Mammary epithelial cell (primary cell): Measurements from ENCODE around the gene OGG1.
"Not testable (repeated sequence)": the region's sequence is repeated elsewhere in the genome, so short reads cannot be mapped to it uniquely, and the experiment has no call there.

Experiments
- CTCF ChIP-seq, 2 donors: IDR thresholded peaks in 1 of 2; conservative IDR thresholded peaks in 1 of 2; 2 replicates each; pipeline ENCODE4 v1.5.1; 2011 to 2012; ENCODE audit warnings: inconsistent platforms in 2 of 2, low read length in 2 of 2, mild to moderate bottlenecking in 2 of 2, control low read depth in 1 of 2, low read depth in 1 of 2; ENCODE audit not compliant: insufficient read depth in 1 of 2; ENCODE audit errors: extremely low read depth in 1 of 2
- EZH2 ChIP-seq: IDR thresholded peaks from 2 replicates; pipeline ENCODE4 v1.6.1; 2012; ENCODE audit warnings: low read length, inconsistent platforms, borderline replicate concordance

GRCh38 chr3:9771007-9771406 lies 21.3 kb downstream of the OGG1 start:
- not testable (repeated sequence) for TF ChIP-seq EZH2; CTCF (conservative IDR thresholded peaks at IDR 0.05 in 1 of 2, IDR thresholded peaks at IDR 0.05 in 1 of 2; ENCODE audit: extremely low read depth in 1 of 2, insufficient read depth in 1 of 2, low read depth in 1 of 2, low read length in 2 of 2)
